ENCODE results near the gene CEP162. TPM values are rescaled to one million over a fixed set of nuclear protein-coding genes. Genes with fewer than 3 reads are reported as not detected.

Gene CEP162
- total RNA-seq, 2 experiments from 2014 or later = 2.6 to 2.8 TPM

DNA sequence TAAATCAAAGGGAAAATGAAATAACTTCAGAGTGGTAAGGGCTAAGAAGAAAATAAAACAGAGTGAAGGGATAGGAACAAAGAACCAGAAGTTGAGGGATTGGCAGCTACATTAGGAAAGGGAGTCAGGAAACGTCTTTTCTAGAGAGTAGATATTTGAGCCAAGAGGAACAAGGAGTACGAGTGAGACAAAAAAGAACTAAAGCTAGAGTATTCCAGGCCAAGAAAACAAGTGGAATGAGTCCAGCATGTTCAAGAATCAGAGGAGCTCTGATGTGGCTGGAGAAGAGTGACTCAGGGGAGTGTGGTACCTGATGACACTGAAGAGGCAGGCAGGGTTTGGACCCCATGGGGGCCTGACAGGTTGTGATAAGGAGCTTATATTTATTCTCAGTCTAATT is 66.3 kb downstream of the CEP162 start:
- no peak for TF ChIP-seq CTCF (IDR thresholded peaks at IDR 0.05)
- H3K27me3 Mint-ChIP-seq = no peaks in the 10 kb centered on the region
- Histone ChIP-seq H3K9me3 (ENCODE audit: control insufficient read depth in 1 of 2, insufficient read depth in 1 of 2, low read length in 2 of 2) (no peaks in the 10 kb centered on the region), H3K4me1 (ENCODE audit: insufficient read depth, low read length) (no peaks in the 10 kb centered on the region), H3K4me3 (ENCODE audit: low read length) (no peak overlapping the region), H3K36me3 (ENCODE audit: insufficient read depth, low read length) (peaks cover 16% of the 10 kb centered on the region), H3K27me3 (ENCODE audit: control insufficient read depth in 1 of 2, insufficient read depth in 2 of 2, low read length in 2 of 2) (no peaks in the 10 kb centered on the region), H3K27ac (ENCODE audit: low read depth in 1 of 2, low read length in 2 of 2) (no peak overlapping the region)
- DNase-seq (no peak), ATAC-seq (ENCODE audit: poor library complexity) (no peak)
- no peaks in the 10 kb centered on the region for H3K4me1 Mint-ChIP-seq (ENCODE audit: low read depth)
- H3K27ac Mint-ChIP-seq = no peak overlapping the region
- CTCF ChIA-PET = interaction anchor here (1.5 kb wide), 1 partner anchor 14 kb away, joined by 4 read pairs; no protein-coding TSS in a partner anchor
- no peaks in the 10 kb centered on the region for H3K9me3 Mint-ChIP-seq
- POLR2A ChIA-PET = no interaction called here
- no peak overlapping the region for H3K4me3 Mint-ChIP-seq
- H3K36me3 Mint-ChIP-seq (ENCODE audit: low read depth) = peaks cover 71% of the 10 kb centered on the region
- intact Hi-C loops (cut with DNase I, micrococcal nuclease) = no loop called here

- Mint-ChIP-seq H3K36me3 (ENCODE audit: low read depth) (peaks cover 72% of the 10 kb centered on the region), H3K4me3 (no peak overlapping the region), H3K4me1 (ENCODE audit: low read depth) (no peaks in the 10 kb centered on the region), H3K9me3 (no peaks in the 10 kb centered on the region), H3K27ac (no peak overlapping the region), H3K27me3 (no peaks in the 10 kb centered on the region)
- H3K36me3 ChIP-seq (ENCODE audit: insufficient read depth, low read length) = peaks cover 22% of the 10 kb centered on the region
- H3K9me3 ChIP-seq (ENCODE audit: control insufficient read depth in 1 of 2, insufficient read depth in 1 of 2, low read length in 2 of 2) = no peaks in the 10 kb centered on the region
- intact Hi-C loops (cut with DNase I, micrococcal nuclease) = no loop called here
- POLR2A ChIA-PET = no interaction called here
- H3K4me1 ChIP-seq (ENCODE audit: insufficient read depth, low read length) = no peaks in the 10 kb centered on the region
- CTCF ChIA-PET = no interaction called here
- DNase-seq = no peak
- H3K27ac ChIP-seq (ENCODE audit: low read depth in 1 of 2, low read length in 2 of 2) = no peak overlapping the region
- ATAC-seq (ENCODE audit: poor library complexity) = no peak
- H3K4me3 ChIP-seq (ENCODE audit: low read length) = no peak overlapping the region
- TF ChIP-seq CTCF (IDR thresholded peaks at IDR 0.05) = no peak
- H3K27me3 ChIP-seq (ENCODE audit: control insufficient read depth in 1 of 2, insufficient read depth in 2 of 2, low read length in 2 of 2) = no peaks in the 10 kb centered on the region
Observed at GRCh38 chr6:84156306-84156705, 71.1 kb downstream of the CEP162 start.

DNA sequence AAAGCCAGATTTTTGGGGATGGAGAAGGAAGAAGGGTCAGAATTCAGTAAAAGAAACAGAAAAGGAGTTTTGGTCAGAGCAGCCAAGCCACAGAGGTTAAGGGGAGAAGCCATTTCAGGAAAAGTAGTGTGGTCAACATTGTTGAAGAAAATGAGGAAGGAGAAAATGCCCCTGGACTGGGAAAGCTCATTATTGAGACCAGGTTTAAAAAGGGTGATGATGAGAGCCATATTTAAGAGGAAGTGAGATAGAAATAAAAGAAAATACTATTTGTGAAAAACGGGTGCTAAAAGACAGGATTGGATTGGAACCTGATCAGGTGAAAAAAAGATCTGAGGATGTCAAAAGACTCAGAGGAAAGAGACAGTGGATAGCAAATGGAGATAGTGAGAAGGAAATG is 75.8 kb downstream of the CEP162 start:
- H3K27ac ChIP-seq (ENCODE audit: low read depth in 1 of 2, low read length in 2 of 2) = no peak overlapping the region
- intact Hi-C loops (cut with DNase I, micrococcal nuclease) = no loop called here
- H3K36me3 ChIP-seq (ENCODE audit: insufficient read depth, low read length) = peaks cover 11% of the 10 kb centered on the region
- no peaks in the 10 kb centered on the region for H3K27me3 ChIP-seq (ENCODE audit: control insufficient read depth in 1 of 2, insufficient read depth in 2 of 2, low read length in 2 of 2)
- H3K4me3 ChIP-seq (ENCODE audit: low read length) = no peak overlapping the region
- no peak overlapping the region for H3K4me3 Mint-ChIP-seq
- ATAC-seq (ENCODE audit: poor library complexity) (no peak), DNase-seq (no peak)
- H3K9me3 ChIP-seq (ENCODE audit: control insufficient read depth in 1 of 2, insufficient read depth in 1 of 2, low read length in 2 of 2) = no peaks in the 10 kb centered on the region
- ChIA-PET CTCF (no interaction called here), POLR2A (no interaction called here)
- H3K4me1 ChIP-seq (ENCODE audit: insufficient read depth, low read length) = no peaks in the 10 kb centered on the region
- H3K27me3 Mint-ChIP-seq = no peaks in the 10 kb centered on the region
- no peaks in the 10 kb centered on the region for H3K9me3 Mint-ChIP-seq
- H3K4me1 Mint-ChIP-seq (ENCODE audit: low read depth) = no peaks in the 10 kb centered on the region
- no peak for TF ChIP-seq CTCF (IDR thresholded peaks at IDR 0.05)
- no peak overlapping the region for H3K27ac Mint-ChIP-seq
- H3K36me3 Mint-ChIP-seq (ENCODE audit: low read depth) = peaks cover 73% of the 10 kb centered on the region
